PC-9 (cell line): ENCODE results near the gene GNLY. TPM values are rescaled to one million over a fixed set of nuclear protein-coding genes. Genes with fewer than 3 reads are reported as not detected.
"Not testable (repeated sequence)": the region's sequence is repeated elsewhere in the genome, so short reads cannot be mapped to it uniquely, and the experiment has no call there.

Experiments
- BruUV-seq: library from RNA; stranded (reverse); fragments of 400-500 nt; replicated peaks from 2 replicates; lab custom pipeline; 2021; lab: Mats Ljungman, UMichigan
- CTCF ChIA-PET: fragments of 300-600 bp; sonication (Branson Sonifier 250); formaldehyde crosslinking; loops from one replicate; lab custom pipeline; 2022; ENCODE audit warnings: antibody characterized with exemption; lab: Charles Lee
- POLR2A ChIA-PET: fragments of 300-600 bp; sonication (Branson Sonifier 250); formaldehyde crosslinking; loops from one replicate; lab custom pipeline; 2022; ENCODE audit warnings: antibody characterized with exemption; ENCODE audit not compliant: unreplicated experiment; lab: Charles Lee
- DNase-seq, 2 experiments: peaks; one replicate each; pipeline versions ENCODE4 v3.0.0 to v3.0.0-alpha.2; 2015 to 2022; ENCODE audit warnings: mixed read lengths in 1 of 2
- H2AFZ ChIP-seq: fragments of 200-600 bp; sonication (generic); 2 replicates; pipeline ENCODE4 v1.8.1; 2017; ENCODE audit warnings: antibody characterized with exemption
- H3F3A ChIP-seq: fragments of 200-600 bp; sonication (generic); 2 replicates; pipeline ENCODE4 v1.8.1; 2017; ENCODE audit warnings: antibody characterized with exemption, mild to moderate bottlenecking, low read depth; ENCODE audit not compliant: insufficient read depth
- H3K27ac ChIP-seq: fragments of 200-600 bp; sonication (generic); 2 replicates; pipeline ENCODE4 v1.6.1; 2016; ENCODE audit warnings: mixed run types
- H3K27me3 ChIP-seq: fragments of 200-600 bp; sonication (generic); 2 replicates; pipeline ENCODE4 v1.6.1; 2016; ENCODE audit warnings: low read depth, mixed run types; ENCODE audit not compliant: insufficient read depth
- H3K36me3 ChIP-seq: fragments of 200-600 bp; sonication (generic); 2 replicates; pipeline ENCODE4 v1.6.1; 2016; ENCODE audit warnings: low read depth, mixed run types
- H3K4me1 ChIP-seq: fragments of 200-600 bp; sonication (generic); replicated peaks from 2 replicates; pipeline ENCODE4 v1.6.1; 2016; ENCODE audit warnings: mixed run types; ENCODE audit not compliant: insufficient read depth
- H3K4me2 ChIP-seq: fragments of 200-600 bp; sonication (generic); 2 replicates; pipeline ENCODE4 v1.6.1; 2017; ENCODE audit warnings: mixed run types
- H3K4me3 ChIP-seq: fragments of 200-600 bp; sonication (generic); 2 replicates; pipeline ENCODE4 v1.6.1; 2016; ENCODE audit warnings: mixed run types
- H3K79me2 ChIP-seq: fragments of 200-600 bp; sonication (generic); 2 replicates; pipeline ENCODE4 v1.6.1; 2017; ENCODE audit warnings: low read depth, mixed run types
- H3K9me2 ChIP-seq: fragments of 200-600 bp; sonication (generic); 2 replicates; pipeline ENCODE4 v1.8.1; 2017; ENCODE audit warnings: mild to moderate bottlenecking; ENCODE audit not compliant: insufficient read depth
- H3K9me3 ChIP-seq: fragments of 200-600 bp; sonication (generic); 2 replicates; pipeline ENCODE4 v1.8.1; 2016; ENCODE audit warnings: low read depth; ENCODE audit not compliant: insufficient read depth
- H4K20me1 ChIP-seq: fragments of 200-600 bp; sonication (generic); 2 replicates; pipeline ENCODE4 v1.8.1; 2017; ENCODE audit not compliant: insufficient read depth
- CTCF ChIP-seq: fragments of 200-600 bp; sonication (generic); conservative IDR thresholded peaks from 2 replicates; pipeline ENCODE4 v1.6.1; 2017; ENCODE audit warnings: mixed run types, antibody characterized with exemption, mild to moderate bottlenecking, moderate library complexity
- EZH2 ChIP-seq: fragments of 200-600 bp; sonication (generic); IDR thresholded peaks from 2 replicates; pipeline ENCODE4 v1.8.0; 2017; ENCODE audit warnings: antibody characterized with exemption, low read depth
- intact Hi-C: fragments of 100-400 bp; cut with micrococcal nuclease; formaldehyde crosslinking; loops from one replicate; pipeline ENCODE4 v1.10.0; 2022; ENCODE audit not compliant: unreplicated experiment
- total RNA-seq: library from RNA; stranded (reverse); gene quantifications from 2 replicates; pipeline ENCODE4 v1.2.3, GENCODE V29; 2021

Gene GNLY
- total RNA-seq, 1 experiment from 2014 or later, result not detected

GRCh38 chr2:85653996-85654395 lies 40.2 kb upstream of the GNLY start:
- Histone ChIP-seq H4K20me1 (no peaks in the 10 kb centered on the region), H3F3A (peaks cover 26% of the 10 kb centered on the region), H3K9me2 (no peaks in the 10 kb centered on the region), H3K79me2 (no peaks in the 10 kb centered on the region), H3K9me3 (no peaks in the 10 kb centered on the region), H3K4me1 (peaks cover 17% of the 10 kb centered on the region), H2AFZ (no peak overlapping the region), H3K36me3 (peaks cover 11% of the 10 kb centered on the region; the same call in 1 of the 2 replicates), H3K4me3 (no peak overlapping the region), H3K27me3 (no peaks in the 10 kb centered on the region), H3K4me2 (no peak overlapping the region), H3K27ac (no peak overlapping the region)
- BruUV-seq, result no TSS peak
- no peak for DNase-seq
- no peak for TF ChIP-seq CTCF
- no peak for TF ChIP-seq EZH2
- intact Hi-C loops, result no loop called here
- ChIA-PET CTCF (no interaction called here), POLR2A (no interaction called here)

DNA sequence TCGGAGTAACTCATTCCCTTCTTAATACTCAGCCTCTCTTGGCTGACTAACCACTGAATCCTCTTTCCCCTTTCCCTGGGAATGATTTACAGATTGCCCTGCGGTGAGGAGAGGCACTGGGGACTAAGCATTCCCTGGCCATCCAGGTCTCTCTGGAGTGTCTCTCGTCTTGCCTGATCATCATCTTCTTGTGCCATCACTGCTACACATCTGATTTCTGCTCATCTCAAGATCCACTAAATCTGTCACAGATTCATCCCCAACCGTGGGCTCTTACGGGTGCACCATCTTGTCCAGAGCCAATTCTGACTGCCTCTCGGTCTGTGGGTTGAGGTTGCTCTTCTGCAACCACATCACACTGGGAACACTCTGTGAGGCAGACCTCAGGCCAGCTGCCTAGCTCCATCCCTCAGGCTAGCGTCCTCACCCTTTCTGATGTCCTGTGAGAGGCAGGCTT lies 38.2 kb upstream of the GNLY start:
- Histone ChIP-seq H2AFZ (no peak overlapping the region), H3K36me3 (0 out of 2 replicates have a peak, but pooled peaks cover under 1% of the 10 kb centered on the region), H3K4me1 (no peaks in the 10 kb centered on the region; the same call in 1 of the 2 replicates), H3K4me2 (no peak overlapping the region), H4K20me1 (no peaks in the 10 kb centered on the region), H3F3A (peaks cover 18% of the 10 kb centered on the region; the same call in 1 of the 2 replicates), H3K27ac (0 out of 2 replicates have a peak overlapping the region, but pooled peaks have one; percentile 10), H3K9me2 (no peaks in the 10 kb centered on the region), H3K9me3 (no peaks in the 10 kb centered on the region), H3K4me3 (no peak overlapping the region), H3K27me3 (no peaks in the 10 kb centered on the region), H3K79me2 (no peaks in the 10 kb centered on the region)
- no peak for DNase-seq
- ChIA-PET POLR2A (interaction anchor here (0.8 kb wide), 1 partner anchor 85 kb away, joined by 19 read pairs; no protein-coding TSS in a partner anchor), CTCF (interaction anchor here (0.7 kb wide), 1 partner anchor 58 kb away, joined by 4 read pairs; no protein-coding TSS in a partner anchor)
- no TSS peak for BruUV-seq
- intact Hi-C loops, result no loop called here
- TF ChIP-seq CTCF (no peak), EZH2 (no peak)

GRCh38 chr2:85656468-85656867 lies 37.7 kb upstream of the GNLY start:
- Histone ChIP-seq H3K4me2 (no peak overlapping the region), H3K36me3 (no peaks in the 10 kb centered on the region), H3K79me2 (no peaks in the 10 kb centered on the region), H3K4me1 (no peaks in the 10 kb centered on the region; the same call in 1 of the 2 replicates), H4K20me1 (no peaks in the 10 kb centered on the region), H3F3A (peaks cover 18% of the 10 kb centered on the region; the same call in 1 of the 2 replicates), H3K4me3 (no peak overlapping the region), H3K9me2 (no peaks in the 10 kb centered on the region), H2AFZ (no peak overlapping the region), H3K27ac (0 out of 2 replicates have a peak overlapping the region, but pooled peaks have one; percentile 10), H3K27me3 (no peaks in the 10 kb centered on the region), H3K9me3 (no peaks in the 10 kb centered on the region)
- POLR2A ChIA-PET, result no interaction called here
- TF ChIP-seq CTCF, result no peak
- TF ChIP-seq EZH2, result no peak
- intact Hi-C loops, result no loop called here
- CTCF ChIA-PET, result interaction anchor here (0.7 kb wide), 1 partner anchor 57 kb away, joined by 4 read pairs; no protein-coding TSS in a partner anchor
- no TSS peak for BruUV-seq
- DNase-seq, result no peak

GRCh38 chr2:85657399-85657798 lies 36.8 kb upstream of the GNLY start:
- H3K4me1 ChIP-seq, CTCF ChIA-PET, DNase-seq, POLR2A ChIA-PET, H4K20me1 ChIP-seq, H3K27ac ChIP-seq, BruUV-seq, H3K79me2 ChIP-seq, H3K4me3 ChIP-seq, H3K9me2 ChIP-seq, H3K27me3 ChIP-seq, intact Hi-C loops, H3K36me3 ChIP-seq, H3K9me3 ChIP-seq, H3K4me2 ChIP-seq, H2AFZ ChIP-seq: not testable (repeated sequence)
- peaks cover 18% of the 10 kb centered on the region; the same call in 1 of the 2 replicates for H3F3A ChIP-seq
